ACHN (cell line): ENCODE data around the gene MRPL2.
A peak's percentile ranks its signal among the peaks of the same experiment; 100 is the strongest.

Experiments used
- DNase-seq: peaks from one replicate; pipeline ENCODE4 v3.0.0-alpha.2; 2015
- in situ Hi-C: cut with HindIII; loops from 2 replicates; pipeline ENCODE4 v1.10.0; 2017; ENCODE audit warnings: low sequenced_read_pairs, low pct_ligation_motif_present, low pct_unique_long_range_greater_than_20kb

The MRPL2 gene

DNA sequence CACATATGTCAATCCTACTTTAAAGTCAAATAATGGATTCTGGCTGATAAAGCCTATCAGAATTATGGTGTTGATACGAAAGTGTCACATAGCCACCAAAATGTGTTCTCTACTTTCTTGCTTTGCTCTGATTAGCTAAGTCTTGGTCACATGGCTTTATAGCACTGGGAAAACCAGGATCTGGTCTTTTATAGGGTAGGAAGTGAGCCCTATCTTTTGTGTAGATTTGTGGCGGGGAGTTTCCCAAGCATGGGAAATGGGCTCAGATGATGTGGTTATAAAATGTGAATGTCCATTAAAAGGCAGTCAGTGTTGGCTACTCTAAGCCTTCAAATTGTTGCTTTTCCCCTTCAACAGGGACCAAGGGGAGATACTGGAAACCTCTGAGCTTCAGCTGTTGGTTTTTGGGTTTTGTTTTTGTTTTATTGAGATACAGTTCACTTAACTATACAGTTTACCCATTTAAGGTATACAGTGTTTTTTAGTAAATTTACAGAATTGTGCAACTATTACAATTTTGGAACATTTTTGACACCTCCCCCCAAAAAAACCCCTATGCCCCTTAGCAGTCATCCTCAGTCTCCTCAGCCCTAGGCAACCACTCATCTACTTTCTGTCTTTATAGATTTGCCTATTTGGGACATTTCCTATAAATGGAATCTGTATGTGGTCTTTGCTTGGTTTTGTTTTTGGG, 25.6 kb downstream of the MRPL2 start:
- no peak for DNase-seq
- in situ Hi-C loops: no loop called here

DNA sequence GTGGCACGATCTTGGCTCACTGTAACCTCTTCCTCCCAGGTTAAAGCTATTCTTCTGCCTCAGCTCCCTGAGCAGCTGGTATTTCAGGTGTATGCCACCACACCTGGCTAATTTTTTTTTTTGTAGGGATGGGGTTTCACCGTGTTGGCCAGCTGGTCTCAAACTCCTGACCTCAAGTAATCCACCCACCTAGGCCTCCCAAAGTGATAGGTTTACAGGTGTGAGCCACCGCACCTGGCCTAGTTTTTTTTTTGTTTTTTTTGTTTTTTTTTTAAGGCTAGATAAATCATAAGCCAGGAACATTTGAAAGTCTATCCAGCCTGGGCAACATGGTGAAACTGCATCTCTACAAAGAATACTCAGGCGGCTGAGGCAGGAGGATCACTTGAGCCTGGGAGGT, 26.9 kb downstream of the MRPL2 start:
- in situ Hi-C loops: no loop called here
- DNase-seq: no peak

DNA sequence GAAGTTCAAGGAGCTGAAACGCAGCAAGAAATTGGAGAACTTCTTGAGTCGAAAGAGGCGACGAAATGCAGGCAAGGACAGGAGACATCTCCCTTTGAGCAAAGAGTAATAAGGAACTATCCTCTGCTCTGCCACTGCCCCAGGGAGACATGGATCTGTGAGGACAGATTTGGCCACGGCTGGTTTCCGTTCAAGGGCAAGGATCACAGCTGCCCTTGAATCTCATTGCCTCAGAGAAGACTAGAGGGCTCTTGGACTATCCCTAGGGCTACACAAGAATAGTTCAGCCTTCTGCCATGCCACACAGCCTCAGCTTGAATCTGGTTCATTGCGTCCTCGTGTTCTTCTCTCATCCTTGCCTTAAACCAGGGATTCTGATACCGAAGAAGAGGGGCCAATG, 30.1 kb downstream of the MRPL2 start:
- DNase-seq: no peak
- in situ Hi-C loops: no loop called here

DNA sequence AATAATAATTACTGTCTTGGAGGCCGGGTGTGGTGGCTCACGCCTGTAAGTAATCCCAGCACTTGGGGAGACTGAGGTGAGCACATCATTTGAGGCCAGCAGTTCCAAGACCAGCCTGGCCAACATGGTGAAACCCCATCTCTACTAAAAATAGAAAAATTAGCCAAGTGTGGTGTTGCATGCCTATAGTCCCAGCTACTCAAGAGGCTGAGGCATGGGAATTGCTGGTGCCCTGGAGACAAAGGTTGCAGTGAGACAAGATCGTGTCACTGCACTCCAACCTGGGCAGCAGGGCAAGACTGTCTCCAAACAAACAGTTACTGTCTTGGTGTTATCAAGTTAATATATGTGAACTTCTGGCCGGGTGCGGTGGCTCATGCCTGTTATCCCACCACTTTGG, 32.9 kb downstream of the MRPL2 start:
- in situ Hi-C loops: no loop called here
- no peak for DNase-seq

DNA sequence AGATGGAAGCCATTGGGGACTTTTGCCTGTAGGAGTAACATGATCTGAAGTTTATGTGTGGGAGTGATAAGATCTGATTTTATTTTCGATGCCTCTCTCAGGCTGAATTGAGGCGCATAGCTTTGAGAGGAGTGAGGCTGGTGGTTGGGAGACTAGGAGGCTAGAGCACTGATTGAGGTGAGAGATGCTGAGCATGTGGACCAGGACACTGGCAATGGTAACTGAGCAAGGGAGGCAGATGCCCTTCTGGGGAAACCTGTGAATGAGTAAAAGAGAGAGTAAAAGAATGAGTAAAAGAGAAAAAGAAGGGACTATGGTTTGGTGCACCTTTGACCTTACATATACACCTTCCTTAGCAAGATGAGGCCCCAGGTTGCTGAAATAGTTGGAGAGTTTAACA, 34.8 kb downstream of the MRPL2 start:
- in situ Hi-C loops: no loop called here
- DNase-seq: no peak

DNA sequence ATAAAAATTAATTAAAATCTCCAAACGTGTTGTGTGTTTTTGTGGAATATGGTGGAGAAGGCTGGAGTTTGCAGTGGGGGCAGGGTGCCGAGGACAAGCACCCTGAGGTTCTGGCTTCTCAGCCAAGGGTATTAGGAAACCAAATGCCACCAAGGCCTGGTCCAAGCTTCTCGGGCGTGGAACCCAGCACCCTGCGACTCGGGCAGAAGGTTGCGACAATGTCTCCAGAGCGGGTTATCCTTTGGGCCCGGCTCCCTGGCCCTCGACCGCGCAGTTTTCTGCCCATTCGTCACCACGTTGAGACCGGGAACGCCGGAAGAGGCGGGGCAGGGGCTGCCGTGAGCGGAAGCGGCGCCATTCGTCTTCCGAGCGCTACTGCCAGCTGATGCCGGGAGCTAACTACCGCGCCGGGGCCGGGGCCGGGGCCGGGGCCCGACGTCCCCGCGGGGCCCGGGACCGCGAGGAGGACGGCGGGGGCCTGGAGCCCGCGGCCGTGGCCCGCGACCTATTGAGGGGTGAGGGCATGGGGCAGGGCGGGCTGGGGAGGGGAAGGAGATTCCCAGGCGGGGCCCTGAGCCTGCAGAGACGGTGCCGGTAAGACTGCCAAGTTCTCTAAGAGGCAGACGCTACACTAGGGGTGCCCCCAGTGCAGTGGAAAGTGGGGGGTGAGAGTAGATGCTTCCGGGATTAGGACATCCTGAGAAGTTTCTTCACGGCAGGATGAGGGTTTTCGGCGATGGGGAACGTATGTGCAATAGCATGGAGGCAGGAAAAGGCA, 37.8 kb downstream of the MRPL2 start, which contains the start of gene RRP36:
RRP36 (plus strand) TSS at position 354 of the 778 bp plus-strand sequence; CDS start at position 386, 32 bp downstream.
- in situ Hi-C loops: no loop called here

DNA sequence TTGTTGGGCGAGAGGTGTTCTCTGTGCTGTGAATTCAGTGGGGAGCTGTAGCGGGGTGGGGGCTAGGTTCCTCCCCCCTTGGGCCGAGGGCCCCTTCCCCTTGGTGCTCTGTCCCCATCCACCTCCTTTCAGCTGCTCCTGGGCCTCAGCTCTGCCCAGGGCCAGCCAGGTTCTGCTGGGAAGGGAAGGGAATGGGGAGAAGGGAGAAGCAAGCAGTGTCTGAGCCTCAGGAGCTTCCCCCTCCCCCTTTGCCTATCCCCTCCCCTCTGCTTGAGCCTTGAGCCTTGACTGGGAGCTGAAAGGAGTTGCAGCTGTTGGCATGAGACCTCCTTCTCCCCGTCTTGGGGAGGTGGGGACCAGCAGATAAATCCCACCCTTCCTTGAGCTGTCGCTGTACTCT, 38.4 kb downstream of the MRPL2 start:
- in situ Hi-C loops: no loop called here
- DNase-seq: no peak

More for the DNA sequence above, 37.8 kb downstream of the MRPL2 start, which contains the start of gene RRP36:
- DNase-seq: peak; percentile 72

DNA sequence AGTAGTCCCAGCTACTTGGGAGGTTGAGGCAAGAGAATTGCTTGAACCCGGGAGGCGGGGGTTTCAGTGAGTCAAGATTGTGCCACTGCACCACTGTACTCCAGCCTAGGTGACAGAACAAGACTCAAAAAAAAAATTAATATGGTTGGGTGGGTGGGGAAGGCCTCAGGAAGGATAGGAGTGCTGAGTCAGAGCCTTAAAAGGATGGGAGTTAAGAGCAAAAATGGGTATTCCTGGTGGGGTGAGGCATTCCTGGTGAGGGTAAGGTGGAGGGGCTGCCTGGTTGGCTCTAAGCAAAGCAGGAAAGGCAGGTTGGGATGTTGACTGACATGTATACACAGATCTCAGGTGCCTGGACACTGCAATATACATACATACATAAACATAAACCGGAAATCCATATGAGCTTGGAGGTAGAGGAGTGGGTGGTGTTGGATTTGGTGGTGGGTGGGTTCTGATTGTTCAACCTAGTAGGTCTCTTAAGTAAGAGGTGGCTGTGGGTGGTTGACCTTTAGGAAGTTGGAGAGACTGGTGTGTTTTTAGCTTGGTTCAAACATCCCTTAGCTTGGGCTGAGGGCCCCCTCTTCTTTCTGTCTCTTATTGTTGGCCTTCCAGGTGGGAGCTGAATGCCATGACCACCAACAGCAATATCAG, 39.1 kb downstream of the MRPL2 start:
- DNase-seq: no peak
- in situ Hi-C loops: no loop called here

DNA sequence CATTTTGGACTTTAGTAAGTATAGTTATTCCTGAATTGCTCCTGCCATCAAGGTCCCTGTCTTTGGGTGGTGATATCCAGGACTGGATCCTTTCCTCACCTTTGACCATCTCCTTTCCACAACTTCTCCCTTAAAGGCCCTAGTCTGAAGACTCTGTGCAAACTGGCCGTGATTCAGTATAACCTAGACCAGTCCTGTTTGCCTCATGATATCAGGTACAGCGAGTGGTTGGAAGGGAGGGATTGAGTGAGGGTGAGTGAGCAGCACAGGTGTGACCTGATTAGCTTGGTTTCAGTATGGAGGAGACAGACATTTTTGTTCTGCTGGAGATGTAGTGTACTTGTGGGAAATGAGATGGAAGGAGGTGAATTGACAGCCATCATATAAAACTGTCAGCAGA, 40.1 kb downstream of the MRPL2 start:
- in situ Hi-C loops: no loop called here
- DNase-seq: no peak

DNA sequence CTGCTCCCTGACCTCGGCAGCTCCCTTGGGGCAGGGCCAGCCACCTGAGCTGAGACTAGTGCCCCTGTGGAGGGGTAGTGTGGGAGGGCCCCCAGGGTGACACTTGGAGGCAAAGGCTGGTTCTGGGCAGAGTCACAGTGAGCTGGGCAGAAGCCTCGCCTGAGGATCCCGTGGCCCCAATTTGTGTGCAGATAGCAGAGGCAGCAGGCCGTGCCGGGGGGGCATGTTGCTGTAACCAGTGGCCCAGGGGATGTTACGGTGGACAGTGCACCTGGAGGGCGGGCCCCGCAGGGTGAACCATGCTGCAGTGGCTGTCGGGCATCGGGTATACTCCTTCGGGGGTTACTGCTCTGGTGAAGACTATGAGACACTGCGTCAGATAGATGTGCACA, 42.3 kb downstream of the MRPL2 start:
- no peak for DNase-seq
- in situ Hi-C loops: no loop called here

DNA sequence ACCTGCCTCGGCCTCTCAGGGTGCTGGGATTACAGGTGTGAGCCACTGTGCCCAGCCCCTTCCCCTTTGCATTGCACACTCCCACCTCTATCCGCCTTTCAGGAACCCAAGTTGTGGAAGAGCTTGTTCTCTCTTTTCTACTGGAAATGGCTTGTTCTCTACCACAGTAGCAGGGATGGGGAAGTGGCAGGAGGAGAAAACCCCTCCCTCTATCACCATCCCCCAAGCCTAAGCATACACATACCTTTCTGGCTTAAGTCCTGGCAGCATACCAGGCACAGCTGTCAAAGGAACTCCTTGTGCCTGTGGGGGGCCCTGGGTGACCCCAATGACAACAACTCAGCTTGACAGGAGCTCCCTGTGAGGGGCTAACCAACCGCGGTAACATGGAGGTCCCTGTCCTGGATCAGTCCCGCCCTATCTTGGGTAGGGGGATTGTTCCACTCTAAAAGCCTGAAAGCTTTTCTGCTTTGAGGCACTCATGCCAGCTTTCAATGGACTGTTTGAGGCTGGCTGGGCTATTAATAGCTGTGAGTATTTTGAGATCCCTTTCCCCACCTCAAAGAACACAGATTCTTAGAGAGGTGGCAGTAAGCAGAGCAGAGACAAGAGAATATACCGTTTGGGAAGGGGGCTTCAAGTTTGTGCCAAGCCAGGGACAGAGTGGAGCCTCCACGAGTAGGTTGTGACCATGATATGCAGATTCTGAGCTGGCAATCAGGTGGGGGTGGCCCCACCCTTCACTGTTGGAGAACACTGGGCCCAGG, 42.9 kb downstream of the MRPL2 start:
- DNase-seq: no peak

DNA sequence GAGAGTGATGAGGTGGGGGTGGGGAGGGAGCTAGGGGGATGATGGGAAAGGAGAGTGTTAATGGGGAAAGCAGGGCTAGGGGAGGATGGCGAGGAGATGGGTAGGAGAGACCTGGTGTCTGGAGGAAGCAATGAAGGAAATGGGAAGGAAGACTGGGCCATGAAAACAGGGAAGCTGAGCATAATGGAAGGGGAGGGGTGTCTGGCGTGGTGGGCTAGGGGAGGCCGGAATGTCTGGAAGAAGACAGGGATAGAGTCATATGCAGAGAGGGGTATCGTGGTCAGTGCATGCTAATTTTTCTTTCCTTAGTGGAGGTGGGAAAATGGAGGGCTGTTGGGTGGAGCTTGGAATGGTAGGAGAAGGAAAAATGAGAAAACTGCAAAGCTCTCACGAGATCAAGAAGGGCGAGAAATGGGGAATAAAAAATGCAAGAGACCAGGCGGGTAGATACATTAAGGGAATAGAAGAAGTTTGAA, 44.8 kb downstream of the MRPL2 start:
- DNase-seq: peak; percentile 50
- in situ Hi-C loops: no loop called here

More for the DNA sequence above, 42.9 kb downstream of the MRPL2 start:
- in situ Hi-C loops: no loop called here

DNA sequence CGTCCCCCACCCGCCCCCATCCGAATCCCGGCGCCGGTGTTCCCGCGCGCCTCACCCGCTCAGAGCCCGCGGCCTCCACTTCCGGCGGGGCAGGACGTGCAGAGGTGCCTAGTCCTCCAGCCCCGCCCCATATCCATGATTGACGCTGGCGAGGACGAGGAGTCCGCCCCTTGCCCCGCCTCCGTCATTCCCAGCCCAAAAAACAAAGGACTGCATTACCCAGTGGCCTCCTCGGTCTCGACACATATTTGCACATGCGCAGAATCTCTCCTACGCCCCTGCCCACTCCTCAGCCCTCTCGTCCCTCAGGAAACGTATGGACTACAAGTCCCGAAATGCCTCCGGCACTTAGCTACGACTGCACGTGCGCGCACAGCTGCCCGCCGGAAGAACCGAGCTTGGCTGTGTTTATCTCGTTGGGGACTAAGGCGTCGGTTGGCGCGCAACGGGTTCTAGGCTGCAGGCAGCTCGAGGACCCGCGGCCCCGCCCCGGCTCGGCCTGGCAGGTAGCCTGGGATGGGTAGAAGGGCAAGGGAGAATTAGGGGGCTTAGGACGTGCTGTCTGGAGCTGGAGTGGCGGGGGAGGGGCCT, 45.3 kb downstream of the MRPL2 start, which contains the start of the genes KLHDC3 and MEA1:
KLHDC3 (plus strand) TSS at position 407 of the 591 bp plus-strand sequence. CDS start 2,944 bp downstream, outside the sequence.
MEA1 (minus strand) TSS at position 104 of the 591 bp plus-strand sequence. CDS start 133 bp downstream, outside the sequence.
- in situ Hi-C loops: no loop called here
- DNase-seq: peak; percentile 98

DNA sequence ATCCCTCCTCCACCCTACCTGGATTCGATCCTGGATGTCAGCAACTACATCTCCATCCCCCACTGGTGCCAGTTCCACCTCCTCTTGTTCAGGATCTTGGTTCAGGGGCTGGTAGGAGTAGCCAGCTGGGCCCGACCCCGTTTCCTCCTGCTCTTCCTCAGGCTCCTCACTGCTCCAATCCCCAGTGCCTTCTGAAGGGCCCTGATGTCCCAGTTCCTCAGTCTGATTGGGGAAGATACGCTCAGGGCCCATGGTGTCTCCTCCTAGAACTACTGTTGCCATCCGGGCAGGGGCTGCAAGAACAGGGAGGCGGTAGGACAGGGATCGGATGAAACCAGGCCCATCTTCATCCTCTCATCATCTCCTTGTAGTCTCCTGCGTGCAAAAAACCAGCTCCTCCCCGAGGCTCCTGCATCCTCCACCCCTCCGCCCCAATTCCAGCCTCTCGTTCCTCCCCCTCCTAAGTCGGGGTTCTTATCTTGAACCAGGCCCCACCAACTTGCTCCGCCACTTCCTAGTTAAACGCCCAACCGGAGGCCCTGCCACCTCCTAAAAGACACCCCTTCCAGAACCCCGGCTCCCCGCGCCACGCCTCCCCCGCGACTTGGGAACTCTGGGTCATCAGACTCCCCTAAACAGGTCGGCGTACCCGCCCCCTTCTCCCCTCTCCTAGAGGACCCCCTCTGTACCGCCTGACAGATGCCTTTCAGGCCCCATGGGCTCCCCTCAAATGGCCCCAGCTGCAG, 46.0 kb downstream of the MRPL2 start:
- no peak for DNase-seq
- in situ Hi-C loops: no loop called here

DNA sequence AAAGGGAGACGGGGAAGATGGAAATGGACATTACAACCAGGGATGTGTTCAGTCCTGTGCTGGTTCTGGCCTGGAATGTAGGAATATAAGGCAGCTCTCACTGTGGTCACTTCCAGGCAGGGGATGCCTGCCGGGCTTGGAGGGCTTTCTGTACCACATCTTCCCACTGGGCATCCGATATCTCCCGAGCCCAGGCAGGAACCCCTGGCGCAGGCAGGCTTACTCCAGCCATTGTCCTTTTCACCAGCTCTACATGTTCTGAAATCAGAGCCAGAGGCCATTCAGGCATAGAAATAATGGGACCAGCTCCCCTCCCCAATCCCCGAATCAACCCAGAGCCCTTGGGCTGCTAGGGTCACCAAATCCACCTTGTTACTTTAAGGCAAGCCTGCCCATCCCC, 46.9 kb downstream of the MRPL2 start:
- in situ Hi-C loops: no loop called here

DNA sequence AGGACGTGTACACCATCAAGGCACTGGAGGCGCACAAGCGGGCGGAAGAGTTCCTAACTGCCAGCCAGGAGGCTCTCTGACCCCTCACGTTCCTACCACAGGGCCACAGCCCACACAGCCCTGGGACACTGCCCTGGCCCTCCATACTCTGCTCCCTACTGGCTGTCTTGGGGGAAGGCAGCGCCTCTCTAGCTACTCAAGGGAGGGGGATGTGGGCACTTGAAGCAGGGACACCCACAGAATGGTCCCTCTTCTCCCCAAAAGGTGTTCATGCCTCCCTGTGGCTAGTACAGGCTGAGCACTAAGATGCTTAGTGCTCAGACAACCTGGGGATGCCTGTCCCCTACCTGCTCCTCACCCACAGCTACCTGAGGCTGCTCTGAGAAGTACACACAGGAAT, 48.0 kb downstream of the MRPL2 start:
- DNase-seq: no peak
- in situ Hi-C loops: no loop called here

More for the DNA sequence above, 46.9 kb downstream of the MRPL2 start:
- no peak for DNase-seq

DNA sequence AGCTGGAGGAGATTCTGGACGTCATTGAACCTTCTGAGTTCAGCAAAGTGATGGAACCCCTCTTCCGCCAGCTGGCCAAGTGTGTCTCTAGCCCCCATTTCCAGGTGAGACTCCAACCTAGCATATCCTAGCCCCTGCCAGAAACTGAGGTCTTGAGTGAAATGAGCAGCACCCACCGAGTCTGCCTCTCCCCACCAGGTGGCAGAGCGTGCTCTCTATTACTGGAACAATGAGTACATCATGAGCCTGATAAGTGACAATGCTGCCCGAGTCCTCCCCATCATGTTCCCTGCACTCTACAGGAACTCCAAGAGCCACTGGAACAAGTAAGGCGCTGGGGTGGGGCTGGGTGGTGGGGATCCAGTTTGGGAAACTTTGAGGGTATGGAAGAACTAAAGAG, 50.1 kb downstream of the MRPL2 start:
- in situ Hi-C loops: no loop called here
- DNase-seq: peak; percentile 42
